OCI-LY1 (cell line): ENCODE measurements around the gene ZNF609.
A peak's percentile ranks its signal among the peaks of the same experiment; 100 is the strongest.

Experiments used
- H2AFZ ChIP-seq: fragments of 200-600 bp; sonication (generic), shearing (Covaris generic); 2 replicates; pipeline ENCODE4 v1.6.0; 2014; ENCODE audit warnings: antibody characterized with exemption, mild to moderate bottlenecking, low read length
- H3F3A ChIP-seq: fragments of 200-600 bp; sonication (generic), shearing (Covaris generic); 2 replicates; pipeline ENCODE4 v1.6.0; 2014; ENCODE audit warnings: mild to moderate bottlenecking, antibody characterized with exemption, low read length, moderate library complexity; ENCODE audit not compliant: insufficient read depth
- H3K27ac ChIP-seq: fragments of 200-600 bp; sonication (generic); 2 replicates; pipeline ENCODE4 v1.5.1; 2014; ENCODE audit warnings: low read length, mixed run types, mild to moderate bottlenecking, low read depth; ENCODE audit not compliant: poor library complexity, severe bottlenecking
- H3K27me3 ChIP-seq: fragments of 200-600 bp; sonication (generic); 2 replicates; pipeline ENCODE4 v1.6.0; 2014; ENCODE audit warnings: antibody characterized with exemption, mild to moderate bottlenecking, low read length, moderate library complexity; ENCODE audit not compliant: insufficient read depth
- H3K36me3 ChIP-seq: fragments of 200-600 bp; sonication (generic); 2 replicates; pipeline ENCODE4 v1.6.1; 2014; ENCODE audit warnings: mild to moderate bottlenecking, antibody characterized with exemption, low read length, moderate library complexity, mixed read lengths; ENCODE audit not compliant: insufficient read depth
- H3K4me1 ChIP-seq: fragments of 200-600 bp; sonication (generic); 2 replicates; pipeline ENCODE4 v1.5.1; 2014; ENCODE audit warnings: mild to moderate bottlenecking, low read length, moderate library complexity; ENCODE audit not compliant: insufficient read depth, severe bottlenecking
- H3K4me2 ChIP-seq: fragments of 200-600 bp; sonication (generic), shearing (Covaris generic); 2 replicates; pipeline ENCODE4 v1.6.1; 2014; ENCODE audit warnings: low read length
- H3K4me3 ChIP-seq: fragments of 200-600 bp; sonication (generic); 2 replicates; pipeline ENCODE4 v1.5.1; 2014; ENCODE audit warnings: low read length, low read depth, mild to moderate bottlenecking, mixed read lengths; ENCODE audit not compliant: poor library complexity, severe bottlenecking
- H3K79me2 ChIP-seq: fragments of 200-600 bp; shearing (Covaris generic); 2 replicates; pipeline ENCODE4 v1.6.1; 2016; ENCODE audit warnings: mixed run types, low read length, mixed read lengths; ENCODE audit not compliant: insufficient read depth
- H3K9ac ChIP-seq: fragments of 200-600 bp; sonication (generic), shearing (Covaris generic); 2 replicates; pipeline ENCODE4 v1.6.1; 2014; ENCODE audit warnings: mild to moderate bottlenecking, low read length, mixed read lengths
- H3K9me2 ChIP-seq: fragments of 200-600 bp; sonication (generic), shearing (Covaris generic); 2 replicates; pipeline ENCODE4 v1.6.1; 2014; ENCODE audit warnings: low read depth, mild to moderate bottlenecking, low read length, mixed read lengths
- H3K9me3 ChIP-seq: fragments of 200-600 bp; shearing (Covaris generic); 2 replicates; pipeline ENCODE4 v1.6.1; 2014; ENCODE audit warnings: low read length, mixed read lengths
- H4K20me1 ChIP-seq: fragments of 200-600 bp; sonication (generic), shearing (Covaris generic); 2 replicates; pipeline ENCODE4 v1.6.0; 2016; ENCODE audit warnings: mild to moderate bottlenecking, low read length; ENCODE audit not compliant: insufficient read depth
- CTCF ChIP-seq: fragments of 200-600 bp; sonication (generic), shearing (Covaris generic); IDR thresholded peaks from 2 replicates; pipeline ENCODE4 v1.5.1; 2017; ENCODE audit warnings: mild to moderate bottlenecking, antibody characterized with exemption, low read length, moderate library complexity, mixed read lengths
- EZH2 ChIP-seq: fragments of 200-600 bp; sonication (generic), shearing (Covaris generic); IDR thresholded peaks from 2 replicates; pipeline ENCODE4 v1.8.0; 2017; ENCODE audit warnings: borderline replicate concordance, mixed run types, mild to moderate bottlenecking, antibody characterized with exemption, low read length, moderate library complexity, mixed read lengths

The ZNF609 gene

GRCh38 chr15:64460206-64460723 lies at the start of gene ZNF609:
Gene ZNF609, plus strand, starts transcription at chr15:64460578. Its CDS starts 38,842 bp downstream, at chr15:64499420.
- Histone ChIP-seq H3K36me3 (peaks cover 11% of the 10 kb centered on the region), H3K4me2 (peak within 1 kb of the TSS; percentile 89), H3K27ac (peak within 1 kb of the TSS; percentile 57), H3K9me3 (no peaks in the 10 kb centered on the region), H3K4me3 (peak within 1 kb of the TSS; percentile 81), H3K27me3 (no peaks in the 10 kb centered on the region), H3K79me2 (peaks cover 41% of the 10 kb centered on the region), H3K9ac (peak within 1 kb of the TSS; percentile 78), H4K20me1 (no peaks in the 10 kb centered on the region), H3F3A (0 out of 2 replicates have a peak, but pooled peaks cover 4% of the 10 kb centered on the region), H3K4me1 (peaks cover 79% of the 10 kb centered on the region), H3K9me2 (no peaks in the 10 kb centered on the region), H2AFZ (peak within 1 kb of the TSS; percentile 87)
- TF ChIP-seq EZH2 (no peak), CTCF (peak; percentile 27; the same call in 1 of the 2 replicates)

- H2AFZ ChIP-seq = no peak overlapping the region
- H3K27ac ChIP-seq = no peak overlapping the region
- H3F3A ChIP-seq = no peaks in the 10 kb centered on the region
- H3K27me3 ChIP-seq = no peaks in the 10 kb centered on the region
- no peak overlapping the region for H3K9ac ChIP-seq
- peaks cover 62% of the 10 kb centered on the region for H3K36me3 ChIP-seq
- no peak overlapping the region for H3K4me2 ChIP-seq
- no peaks in the 10 kb centered on the region for H4K20me1 ChIP-seq
- H3K79me2 ChIP-seq = no peaks in the 10 kb centered on the region
- no peaks in the 10 kb centered on the region for H3K4me1 ChIP-seq
- H3K9me2 ChIP-seq = no peaks in the 10 kb centered on the region
- H3K4me3 ChIP-seq = no peak overlapping the region
- TF ChIP-seq EZH2 (no peak), CTCF (no peak)
- no peaks in the 10 kb centered on the region for H3K9me3 ChIP-seq
These were observed 48.2 kb upstream of the ZNF609 start for GRCh38 chr15:64412216-64412615.

GRCh38 chr15:64422697-64423096 lies 37.7 kb upstream of the ZNF609 start:
- Histone ChIP-seq H3F3A (no peaks in the 10 kb centered on the region), H4K20me1 (no peaks in the 10 kb centered on the region), H3K27me3 (no peaks in the 10 kb centered on the region), H3K4me1 (no peaks in the 10 kb centered on the region), H3K9me3 (no peaks in the 10 kb centered on the region), H2AFZ (no peak overlapping the region), H3K9me2 (no peaks in the 10 kb centered on the region), H3K36me3 (peaks cover 47% of the 10 kb centered on the region; the same call in 1 of the 2 replicates), H3K27ac (no peak overlapping the region), H3K4me3 (no peak overlapping the region), H3K4me2 (no peak overlapping the region), H3K79me2 (no peaks in the 10 kb centered on the region), H3K9ac (no peak overlapping the region)
- TF ChIP-seq CTCF (no peak), EZH2 (no peak)
